HG03571 (cell line): ENCODE data around the gene TBC1D17.

Source experiments
- ATAC-seq: cut with Tn5 transposase; IDR thresholded peaks from one replicate; pipeline ENCODE4 v1.9.1; 2021; ENCODE audit not compliant: unreplicated experiment

Gene TBC1D17

DNA sequence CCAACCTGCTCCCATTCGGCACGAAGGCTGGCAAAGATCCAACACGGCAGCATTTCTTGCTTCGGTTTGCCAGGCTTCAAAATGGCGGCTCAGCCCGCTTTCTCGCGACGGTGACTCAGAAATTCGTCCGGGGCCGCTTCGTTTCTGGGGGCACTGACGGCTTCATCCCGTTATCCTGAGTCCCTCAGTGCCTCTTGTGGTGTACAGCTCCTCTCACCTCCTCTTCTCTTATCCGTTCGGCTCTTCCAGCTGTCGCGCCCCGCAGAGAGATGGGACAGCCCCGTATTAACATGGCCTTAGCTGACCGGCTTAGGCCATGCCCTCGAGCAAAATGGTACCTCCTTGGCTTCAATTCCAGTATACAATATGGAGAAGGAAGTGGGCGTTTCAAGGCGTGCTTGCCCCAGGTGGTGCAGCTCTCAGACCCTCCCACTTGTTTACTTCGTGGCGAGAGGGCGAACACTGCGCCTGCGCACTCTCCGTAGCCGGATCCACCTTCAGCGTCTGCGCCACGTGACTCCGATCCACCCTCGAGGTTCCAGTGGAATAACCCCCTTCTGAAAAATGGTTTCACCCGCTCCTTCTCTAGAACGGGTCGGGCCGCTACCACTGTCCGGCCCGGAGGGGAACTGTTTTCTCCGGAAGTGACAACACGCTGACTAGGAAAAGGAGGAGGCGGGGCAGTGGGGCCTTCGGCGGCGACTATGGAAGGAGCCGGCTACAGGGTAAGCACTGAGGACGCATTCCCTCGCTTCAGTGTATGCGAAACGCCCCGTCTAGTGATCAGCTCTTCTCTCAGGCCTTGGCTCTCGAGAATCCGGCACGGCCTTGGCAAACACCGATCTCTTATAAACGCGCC, at the start of gene TBC1D17, which contains the start of gene AKT1S1:
TBC1D17 (plus strand) TSS at position 683 of the 859 bp plus-strand sequence; CDS start at position 705, 22 bp downstream.
AKT1S1 (minus strand) TSS at position 336 of the 859 bp plus-strand sequence. CDS start 4,060 bp downstream, outside the sequence.
- ATAC-seq = peak; percentile 52

DNA sequence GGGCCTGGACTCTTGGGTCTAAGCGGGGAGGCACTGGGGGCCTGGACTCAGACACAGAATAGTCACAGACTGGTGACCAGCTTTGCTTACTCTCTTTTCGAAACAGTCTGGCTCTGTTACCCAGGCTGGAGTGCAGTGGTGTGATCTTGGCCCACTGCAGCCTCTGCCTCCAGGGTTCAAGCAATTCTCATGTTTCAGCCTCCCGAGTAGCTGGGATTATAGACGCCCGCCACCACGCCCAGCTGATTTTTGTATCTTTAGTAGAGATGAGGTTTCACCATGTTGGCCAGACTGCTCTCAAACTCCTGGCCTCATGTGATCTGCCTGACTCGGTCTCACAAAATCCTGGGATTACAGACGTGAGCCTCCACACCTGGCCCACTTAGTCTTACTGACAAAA, 48.3 kb upstream of the TBC1D17 start:
- ATAC-seq = no peak

DNA sequence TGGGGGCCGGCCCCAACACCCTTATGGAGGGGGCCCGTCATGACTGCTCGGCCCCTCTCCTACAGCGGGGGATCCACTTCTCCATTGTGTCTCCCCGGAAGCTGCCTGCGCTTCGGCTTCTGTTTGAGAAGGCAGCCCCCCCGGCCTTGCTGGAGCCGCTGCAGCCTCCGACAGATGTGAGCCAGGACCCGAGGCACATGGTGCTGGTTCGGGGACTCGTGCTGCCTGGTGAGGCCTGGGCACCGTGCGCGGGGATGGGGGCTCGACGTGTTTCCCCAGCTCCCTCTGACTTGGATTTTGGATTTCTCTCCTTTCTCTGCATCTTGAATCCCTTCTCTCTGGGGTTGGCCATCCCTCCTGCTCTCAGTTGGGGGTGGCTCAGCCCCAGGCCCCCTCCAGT, 47.8 kb upstream of the TBC1D17 start:
- no peak for ATAC-seq

DNA sequence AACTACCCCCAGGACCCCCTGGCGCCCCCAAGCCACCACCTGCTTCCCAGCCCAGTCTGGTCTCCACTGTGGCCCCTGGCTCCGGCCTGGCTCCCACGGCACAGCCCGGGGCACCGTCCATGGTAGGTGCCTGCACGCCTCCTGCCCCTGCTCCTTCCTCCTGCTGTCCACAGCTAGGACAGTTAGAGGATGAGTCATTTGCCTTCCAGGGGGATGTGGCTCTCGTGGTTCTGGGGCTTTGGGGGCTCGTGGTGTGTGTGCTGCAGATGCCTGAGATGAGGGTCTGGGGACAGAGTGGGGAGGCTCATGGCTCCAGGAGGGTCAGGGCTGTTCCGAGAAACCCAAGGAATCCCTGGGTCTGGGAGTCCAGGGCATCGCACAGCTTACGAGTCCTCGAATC, 46.7 kb upstream of the TBC1D17 start:
- no peak for ATAC-seq

DNA sequence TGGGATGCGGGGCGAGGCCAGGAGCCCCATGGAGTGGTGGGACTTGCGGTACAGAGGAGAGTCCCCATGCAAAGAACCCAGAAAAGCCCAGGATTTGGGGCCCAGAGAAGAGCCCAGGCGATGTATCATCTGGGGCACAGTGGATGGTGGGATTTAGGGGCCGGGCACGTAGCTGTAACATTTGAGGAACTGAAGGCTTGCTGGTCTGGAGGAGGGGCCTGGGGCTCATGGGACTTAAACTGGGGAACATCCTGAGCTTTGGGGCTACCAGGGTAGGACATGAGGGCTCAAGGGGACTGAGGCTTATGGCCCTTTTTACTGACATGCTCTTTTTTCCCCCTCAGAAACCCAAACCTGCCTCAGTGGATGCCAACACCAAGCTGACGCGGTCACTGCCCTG, 45.9 kb upstream of the TBC1D17 start:
- ATAC-seq = no peak

DNA sequence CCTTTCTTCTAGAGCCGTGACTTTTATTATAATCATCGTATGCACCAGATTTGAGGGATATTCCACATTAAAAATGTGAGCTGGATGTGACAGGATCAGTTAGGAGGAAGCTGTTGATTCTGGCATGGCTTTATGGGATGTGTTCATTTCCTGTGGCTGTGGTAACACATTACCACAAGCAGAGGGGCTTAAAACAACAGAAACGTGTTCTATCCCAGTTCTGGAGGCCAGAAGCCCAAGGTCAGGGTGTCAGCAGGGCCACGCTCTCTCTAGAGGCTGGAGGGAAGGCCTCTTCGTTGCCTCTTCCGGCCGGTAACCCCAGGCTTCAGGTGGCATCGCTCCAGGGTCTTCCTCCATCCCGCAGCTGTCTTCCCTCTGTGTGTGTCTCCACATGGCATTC, 44.9 kb upstream of the TBC1D17 start:
- no peak for ATAC-seq

DNA sequence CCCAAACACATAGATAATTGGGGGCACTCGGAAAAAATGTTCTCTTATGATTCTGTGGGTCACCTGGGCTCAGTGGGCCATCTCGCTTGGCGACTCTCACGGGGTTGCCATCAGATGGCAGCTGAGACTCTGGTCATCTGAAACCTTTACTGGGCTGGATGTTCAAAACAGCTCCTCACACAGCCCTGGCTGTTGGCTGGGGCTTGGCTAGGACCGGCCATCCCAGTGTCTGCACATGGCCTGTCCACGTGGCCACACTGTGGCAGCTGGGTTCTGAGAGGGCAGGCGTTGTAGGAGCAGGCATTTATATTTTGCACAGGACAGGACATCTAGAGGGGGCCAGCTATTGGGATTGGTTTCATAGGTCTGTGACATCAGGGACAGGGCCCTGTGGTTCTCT, 43.9 kb upstream of the TBC1D17 start:
- no peak for ATAC-seq

DNA sequence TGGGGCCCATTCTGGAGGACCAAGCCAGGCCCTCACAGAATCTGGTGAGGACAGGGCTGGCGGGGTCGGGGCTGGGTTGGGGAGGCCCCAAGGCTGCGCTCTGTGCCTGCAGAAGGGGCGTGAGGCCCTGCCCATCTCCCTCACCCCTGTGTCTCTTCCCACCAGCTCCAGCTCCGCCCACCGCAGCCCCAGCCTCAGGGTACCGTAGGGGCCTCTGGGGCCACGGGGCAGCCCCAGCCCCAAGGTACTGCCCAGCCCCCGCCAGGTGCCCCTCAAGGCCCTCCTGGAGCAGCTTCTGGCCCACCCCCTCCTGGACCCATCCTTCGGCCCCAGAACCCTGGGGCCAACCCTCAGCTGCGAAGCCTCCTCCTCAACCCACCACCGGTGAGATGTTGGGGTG, 41.9 kb upstream of the TBC1D17 start:
- ATAC-seq = no peak

DNA sequence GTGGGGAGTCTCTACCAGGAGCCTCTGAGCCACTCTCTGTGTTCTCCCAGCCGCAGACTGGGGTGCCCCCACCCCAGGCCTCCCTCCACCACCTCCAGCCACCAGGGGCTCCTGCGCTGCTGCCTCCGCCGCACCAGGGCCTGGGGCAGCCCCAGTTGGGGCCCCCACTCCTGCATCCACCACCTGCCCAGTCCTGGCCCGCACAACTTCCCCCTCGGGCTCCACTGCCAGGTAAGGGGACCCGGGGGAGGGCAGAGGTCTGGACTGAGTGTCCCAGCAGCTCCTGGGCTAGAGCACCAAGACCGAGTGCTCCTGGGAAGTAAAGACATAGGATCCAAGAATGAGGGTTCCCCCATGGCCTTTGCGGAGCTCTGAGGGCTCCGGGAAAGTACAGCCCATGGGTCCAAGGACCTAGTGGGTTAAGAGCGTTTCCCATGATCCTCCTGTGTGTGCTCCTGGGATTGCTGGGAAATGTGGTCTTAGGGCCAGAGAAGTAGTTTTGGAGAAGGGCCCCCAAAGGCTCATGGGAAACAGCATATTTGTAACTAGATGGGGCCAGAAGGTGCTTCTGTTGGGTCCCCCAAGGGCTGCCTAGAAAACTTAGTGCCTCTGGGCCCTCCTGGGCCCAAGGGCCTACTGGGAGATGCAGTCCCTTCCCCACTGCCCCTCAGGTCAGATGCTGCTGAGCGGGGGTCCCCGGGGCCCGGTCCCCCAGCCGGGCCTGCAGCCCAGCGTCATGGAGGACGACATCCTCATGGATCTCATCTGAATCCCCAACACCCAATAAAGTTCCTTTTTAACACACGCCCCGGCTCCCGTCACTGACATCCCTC, 41.1 kb upstream of the TBC1D17 start:
- ATAC-seq = no peak

DNA sequence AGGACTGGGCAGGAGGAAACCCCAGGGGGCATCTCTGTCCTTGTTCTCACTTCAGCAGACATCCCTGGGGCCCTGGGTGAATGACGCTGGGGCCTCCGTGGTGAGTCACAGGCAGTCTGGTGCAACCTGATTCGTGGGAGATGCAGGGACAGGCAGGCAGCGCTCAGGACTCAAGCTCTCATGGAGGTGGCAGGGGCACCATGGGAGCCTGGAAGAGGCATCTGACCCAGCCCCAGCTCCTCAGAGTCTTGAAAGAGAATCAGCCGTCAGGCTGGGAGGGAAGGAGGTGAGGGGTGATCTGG, 40.5 kb upstream of the TBC1D17 start:
- ATAC-seq = no peak

DNA sequence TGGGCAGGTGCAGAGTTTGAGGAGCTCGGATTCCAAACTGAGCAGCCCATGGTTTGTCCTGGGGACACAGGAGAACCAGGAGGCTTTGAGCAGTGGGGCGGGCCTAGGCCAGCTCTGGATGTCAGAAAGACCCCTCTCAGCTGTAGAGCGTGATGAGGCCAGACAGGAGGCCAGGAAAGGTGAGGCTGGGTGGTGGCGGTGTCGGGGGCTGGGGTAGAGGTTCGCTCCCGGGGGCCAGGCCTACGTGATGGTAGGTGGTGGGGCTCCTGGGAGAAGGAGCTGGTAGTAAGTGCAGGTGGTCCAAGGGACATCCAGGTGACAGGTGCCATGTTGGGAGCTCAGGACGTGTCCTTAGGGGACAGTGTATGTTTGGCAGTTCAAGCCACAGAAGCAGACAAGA, 40.1 kb upstream of the TBC1D17 start:
- ATAC-seq = no peak

DNA sequence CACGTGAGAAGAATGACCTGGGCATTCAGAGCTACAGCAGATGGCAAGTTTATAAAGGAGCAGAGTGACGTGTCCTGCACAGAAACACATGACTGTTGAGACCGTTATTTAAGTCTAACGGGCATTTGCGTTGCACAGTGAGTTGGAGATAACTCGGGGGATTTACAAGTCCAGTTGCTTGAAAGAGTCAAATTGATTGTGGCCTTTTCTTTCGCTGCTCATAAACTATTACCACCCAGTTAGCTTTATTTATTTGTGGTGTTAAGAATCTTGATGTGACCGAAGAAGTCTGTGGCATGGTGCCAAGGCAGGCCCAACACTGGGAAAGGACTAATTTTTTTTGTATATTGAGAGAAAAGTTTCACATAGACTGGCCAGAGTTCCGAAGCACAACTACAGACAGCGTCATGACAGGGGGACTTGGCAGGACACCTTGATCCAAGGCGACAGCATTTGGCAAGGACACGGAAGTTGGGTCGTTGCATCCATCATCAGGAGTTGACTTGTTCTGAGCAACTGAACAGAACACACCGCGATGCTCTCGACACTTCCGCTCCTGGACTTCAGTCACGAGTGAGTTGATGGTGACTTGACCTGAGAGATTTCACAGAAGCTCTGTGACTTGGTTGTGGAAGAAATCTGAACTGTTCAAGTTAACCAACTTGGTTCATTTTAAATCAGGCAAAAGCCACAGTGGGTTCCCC, 38.5 kb upstream of the TBC1D17 start:
- no peak for ATAC-seq

DNA sequence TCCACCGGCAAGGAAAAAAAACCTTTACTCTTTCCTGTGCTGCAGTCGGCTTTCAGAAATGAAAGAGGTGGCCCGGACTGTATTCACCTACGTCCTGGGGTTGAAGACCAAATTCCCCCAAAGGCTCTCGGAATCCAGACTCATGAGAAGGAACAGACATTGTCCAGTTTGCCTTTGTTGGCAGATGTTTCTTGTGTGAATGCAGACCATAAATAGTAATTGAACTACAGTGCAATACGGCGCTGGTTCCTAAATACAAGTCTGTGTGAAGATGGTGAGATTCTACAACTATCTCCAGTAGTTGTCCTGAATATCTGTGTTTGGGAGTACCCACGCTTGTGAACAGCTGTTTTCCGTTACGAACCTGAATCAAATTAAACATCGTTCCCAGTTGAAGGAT, 37.8 kb upstream of the TBC1D17 start:
- ATAC-seq = no peak

DNA sequence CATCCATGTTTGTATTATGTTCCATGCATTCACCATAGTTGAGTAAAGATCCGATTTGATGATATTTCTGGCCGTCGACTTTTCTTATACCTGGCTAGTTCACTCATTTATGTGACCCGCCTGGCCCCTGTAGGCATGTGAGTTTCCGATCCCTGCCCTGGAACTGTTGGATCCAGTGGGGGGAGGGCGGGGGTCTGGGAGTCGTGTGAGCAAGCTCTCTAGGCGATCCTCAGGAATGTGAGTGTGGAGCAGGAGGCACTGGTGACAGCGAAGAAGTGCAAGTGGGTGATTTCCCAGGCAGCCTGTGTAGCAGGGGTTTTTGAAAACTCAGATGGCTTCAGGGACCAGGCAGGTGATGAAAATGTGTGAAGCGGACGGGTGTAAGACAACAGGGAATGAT, 37.2 kb upstream of the TBC1D17 start:
- ATAC-seq = no peak

DNA sequence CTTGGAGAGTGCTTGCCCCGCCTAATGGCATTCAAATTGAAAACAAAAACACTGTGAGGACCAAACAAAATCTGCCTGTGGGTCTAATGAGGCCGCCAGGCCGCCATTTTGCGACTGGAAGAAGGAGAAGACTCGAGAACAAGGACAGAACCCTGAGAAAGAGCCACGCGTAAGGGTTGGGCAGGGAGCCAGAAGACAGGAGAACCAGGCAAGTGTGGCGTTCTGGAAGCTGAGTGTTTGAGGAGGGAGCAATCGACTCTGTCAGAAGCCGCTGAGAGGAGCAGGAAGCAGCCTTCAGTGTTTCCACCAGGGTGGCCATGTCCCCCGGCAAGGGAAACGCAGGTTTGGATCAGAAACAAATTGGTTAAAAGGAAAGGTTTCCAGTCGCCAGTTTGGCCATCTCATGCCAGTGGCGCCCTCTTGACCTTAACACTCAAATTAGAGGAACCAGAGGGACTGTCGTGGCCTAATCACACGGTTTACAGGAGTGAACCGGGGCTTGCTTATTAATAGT, 36.7 kb upstream of the TBC1D17 start:
- no peak for ATAC-seq

DNA sequence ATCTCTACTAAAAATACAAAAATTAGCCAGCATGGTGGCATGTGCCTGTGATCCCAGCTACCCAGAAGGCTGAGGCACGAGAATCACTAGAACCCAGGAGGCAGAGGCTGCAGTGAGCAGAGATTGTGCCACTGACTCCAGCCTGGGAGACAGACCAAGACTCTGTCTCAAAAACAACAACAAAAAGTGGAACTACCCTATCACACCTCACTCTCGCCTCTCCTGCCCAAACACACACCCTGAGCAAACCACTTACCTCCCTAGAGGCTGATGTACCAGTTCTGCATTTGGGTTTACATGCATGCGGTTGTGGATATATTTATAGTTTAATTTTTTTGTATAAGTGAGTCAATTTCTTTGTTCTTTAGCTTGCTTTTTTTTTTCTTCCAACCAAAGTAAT, 34.2 kb upstream of the TBC1D17 start:
- no peak for ATAC-seq

DNA sequence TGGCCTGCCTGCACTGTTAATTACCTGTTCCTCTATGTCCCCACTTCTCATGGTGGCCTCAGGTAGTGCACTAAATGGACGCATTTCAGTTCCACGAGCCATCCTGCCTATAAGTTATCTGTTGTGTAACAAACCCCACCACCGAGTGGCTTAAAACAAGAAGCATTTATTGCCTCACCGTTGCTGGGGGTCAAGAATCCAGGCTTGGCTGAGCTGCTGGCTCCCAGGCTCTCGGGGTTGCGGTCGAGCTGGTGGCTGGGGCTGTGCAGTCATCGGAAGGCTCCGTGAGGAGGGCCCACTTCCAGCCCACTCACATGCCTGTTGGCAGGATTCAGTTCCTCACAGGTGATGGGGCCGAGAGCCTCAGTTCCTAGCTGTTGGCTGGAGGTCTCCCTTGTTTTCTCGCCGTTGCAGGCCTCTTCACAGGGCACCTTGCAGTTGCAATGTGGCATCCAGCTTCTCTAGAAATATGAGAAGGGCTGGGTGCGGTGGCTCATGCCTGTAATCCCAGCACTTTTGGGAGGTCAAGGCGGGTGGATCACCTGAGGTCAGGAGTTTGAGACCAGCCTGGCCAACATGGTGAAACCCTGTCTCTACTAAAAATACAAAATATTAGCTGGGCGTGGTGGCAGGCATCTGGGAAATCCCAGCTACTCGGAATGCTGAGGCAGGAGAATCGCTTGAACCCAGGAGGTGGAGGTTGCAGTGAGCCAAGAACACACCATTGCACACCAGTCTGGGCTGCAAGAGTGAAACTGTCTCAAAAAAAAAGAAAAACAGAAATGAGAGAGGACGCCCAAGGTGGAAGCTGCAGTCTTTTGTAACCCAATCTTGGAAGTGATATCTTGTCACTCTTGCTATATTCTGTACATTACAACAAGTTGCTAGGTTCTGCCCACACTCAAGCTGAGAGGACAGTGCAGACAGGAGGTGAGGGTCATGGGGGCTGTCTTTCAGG, 33.1 kb upstream of the TBC1D17 start:
- no peak for ATAC-seq

DNA sequence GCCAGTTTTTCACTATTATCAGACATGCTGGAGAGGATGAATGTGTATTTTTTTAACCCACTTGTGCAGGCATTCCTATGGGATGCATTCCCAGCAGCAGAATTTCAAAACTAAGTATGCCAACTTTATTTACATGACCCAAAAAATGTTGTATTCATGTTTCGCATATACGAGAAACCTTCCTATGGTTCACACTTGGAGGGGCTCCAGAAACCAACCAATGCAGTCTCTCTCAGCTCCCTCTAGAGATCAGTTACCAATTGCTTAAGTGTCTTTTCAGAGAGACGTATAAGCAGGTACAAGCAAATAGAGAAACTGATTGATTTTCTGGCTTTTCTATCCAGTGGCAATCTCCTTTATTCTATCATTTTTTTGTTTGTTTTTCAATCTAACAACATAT, 32.1 kb upstream of the TBC1D17 start:
- ATAC-seq = no peak

DNA sequence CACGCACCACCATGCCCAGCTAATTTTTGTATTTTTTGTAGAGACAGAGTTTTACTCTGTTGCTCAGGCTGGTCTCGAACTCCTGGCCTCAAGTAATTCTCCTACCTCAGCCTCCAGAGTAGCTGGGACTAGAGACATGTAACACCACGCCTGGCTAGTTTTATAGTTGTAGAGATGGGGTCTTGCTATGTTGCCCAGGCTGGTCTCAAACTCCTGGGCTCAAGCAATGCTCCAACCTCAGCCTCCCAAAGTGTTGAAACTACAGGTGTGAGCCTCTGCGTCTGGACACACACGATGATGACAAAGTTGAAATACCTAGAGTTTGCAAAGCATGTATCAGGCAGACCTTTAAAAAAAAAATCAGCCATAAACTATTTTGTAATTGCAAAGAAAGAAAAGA, 31.1 kb upstream of the TBC1D17 start:
- no peak for ATAC-seq
